ENCODE data around the gene MT1A.
A peak's percentile ranks its signal among the peaks of the same experiment; 100 is the strongest.

The MT1A gene

GRCh38 chr16:56681939-56682702 lies 43.7 kb downstream of the MT1A start, which contains the start of gene MT1X:
MT1X (plus strand) TSS chr16:56682470; CDS start chr16:56682541, 71 bp downstream.
- peak; percentile 88 to 95 for DNase-seq

DNA sequence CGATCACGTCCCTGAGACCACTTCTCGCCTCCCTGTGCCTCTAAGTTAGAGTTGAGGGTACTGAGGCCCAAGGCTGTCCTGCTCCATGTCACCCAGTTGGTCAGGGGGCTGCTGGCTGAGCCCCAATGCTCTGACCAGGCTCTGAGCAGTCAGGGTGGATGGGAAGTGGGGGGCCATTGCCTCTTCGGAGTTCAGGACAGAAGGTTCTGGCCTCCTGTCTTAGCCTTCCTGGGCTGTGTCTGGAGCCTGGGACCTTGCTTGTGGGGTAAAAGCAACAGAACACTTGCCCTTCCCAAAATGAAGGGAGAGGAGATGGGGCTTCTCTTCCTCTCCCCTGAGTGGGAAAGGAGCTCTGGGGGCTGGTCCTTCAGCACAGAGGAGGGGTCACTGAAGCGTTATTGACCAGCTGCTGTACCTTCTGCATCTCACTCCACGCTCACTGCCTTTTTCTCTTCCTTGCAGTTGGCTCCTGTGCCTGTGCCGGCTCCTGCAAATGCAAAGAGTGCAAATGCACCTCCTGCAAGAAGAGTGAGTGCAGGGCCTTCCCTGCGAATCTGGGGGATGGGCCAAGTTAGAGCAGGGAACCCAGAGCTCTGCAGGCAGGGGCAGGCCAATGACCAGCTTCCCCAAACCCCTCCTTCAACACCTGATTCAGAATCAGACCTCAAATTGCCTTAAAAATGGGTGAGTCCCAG lies 44.4 kb downstream of the MT1A start:
- no peak for DNase-seq

GRCh38 chr16:56683424-56684172 lies 45.1 kb downstream of the MT1A start:
- DNase-seq: no peak

- no peak for DNase-seq
Observed at GRCh38 chr16:56684256-56684925, 45.9 kb downstream of the MT1A start.

- DNase-seq: no peak
Observed at GRCh38 chr16:56684926-56685590, 46.6 kb downstream of the MT1A start.

GRCh38 chr16:56686758-56687157 lies 48.3 kb downstream of the MT1A start:
- no peak for DNase-seq

DNA sequence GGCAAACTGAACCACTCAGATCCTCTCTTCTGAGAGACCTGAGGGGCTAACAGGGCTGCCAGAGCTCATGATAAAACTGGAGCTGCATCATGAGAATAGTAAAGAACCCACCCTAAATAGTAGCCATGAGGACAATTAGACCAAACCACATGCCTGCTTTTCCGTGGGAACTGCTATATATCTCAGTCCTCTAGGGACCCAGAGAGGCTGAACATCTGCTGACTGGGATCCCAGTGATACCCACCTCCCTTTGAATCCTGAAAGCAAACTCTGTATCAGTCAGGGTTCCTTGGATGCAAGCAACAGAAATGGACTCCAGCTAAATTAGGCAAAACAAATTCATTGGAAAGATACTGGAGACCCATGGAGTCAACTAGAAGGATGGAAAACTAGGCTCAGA lies 50.3 kb downstream of the MT1A start:
- no peak for DNase-seq

DNA sequence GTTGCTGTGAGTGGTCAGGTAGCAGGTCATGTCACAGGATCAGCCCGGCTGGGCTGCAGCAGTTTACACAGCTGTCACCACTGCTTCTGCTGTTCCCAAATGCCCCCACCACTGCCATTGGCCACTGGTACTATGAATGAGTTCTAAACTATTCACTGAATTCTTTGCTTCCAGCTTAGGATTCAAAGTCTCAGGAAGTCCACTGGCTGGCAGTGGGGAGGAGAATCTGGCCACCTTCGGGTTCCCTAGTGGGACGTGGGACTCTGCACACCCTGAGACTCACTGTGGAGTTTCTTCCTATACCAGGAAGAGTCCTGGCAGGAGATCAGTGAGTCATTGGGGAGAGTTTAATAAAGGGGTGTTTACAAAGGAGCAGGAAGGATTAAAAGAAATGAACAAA lies 50.7 kb downstream of the MT1A start:
- DNase-seq: no peak

Measured in inflammatory macrophage (primary cell).